ENCODE measurements around the gene METTL23. TPM values are rescaled to one million over a fixed set of nuclear protein-coding genes. Genes with fewer than 3 reads are reported as not detected.

Gene METTL23
- total RNA-seq, 3 donors from 2014 or later (not counting 1 experiment from before 2014, with no cell fraction given) = 31.9 to 57.7 (median 34.2) TPM

- Mint-ChIP-seq H3K4me1 (peaks cover 0 to 8% of the 10 kb centered on the region in 2 donors), H3K9me3 (no peaks in the 10 kb centered on the region), H3K36me3 (no peaks in the 10 kb centered on the region), H3K4me3 (no peak overlapping the region), H3K27me3 (ENCODE audit: low read depth in 2 of 2) (no peaks in the 10 kb centered on the region), H3K27ac (no peak overlapping the region)
- intact Hi-C loops (cut with micrococcal nuclease) = no loop called here
- peaks cover 10% of the 10 kb centered on the region for H3K36me3 ChIP-seq (ENCODE audit: control insufficient read depth, insufficient read depth, low read length)
- H3K9me3 ChIP-seq (ENCODE audit: control insufficient read depth, insufficient read depth, low read length) = no peaks in the 10 kb centered on the region
- H3K27ac ChIP-seq (ENCODE audit: low read length) = no peak overlapping the region
- H3K4me1 ChIP-seq (ENCODE audit: control insufficient read depth, insufficient read depth, low read length) = peaks cover 11% of the 10 kb centered on the region
- no peak for TF ChIP-seq CTCF (IDR thresholded peaks at IDR 0.05)
- WGBS (ENCODE audit: insufficient coverage) = 97% methylated on average over 5 of the region's 5 CpGs
- no peak for ATAC-seq
- no peak overlapping the region for H3K4me3 ChIP-seq (ENCODE audit: low read length)
- no peaks in the 10 kb centered on the region for H3K27me3 ChIP-seq (ENCODE audit: control insufficient read depth, insufficient read depth, low read length)
- DNase-seq = no peak
Observed at GRCh38 chr17:76757256-76757655, 30.6 kb downstream of the METTL23 start.

- Mint-ChIP-seq H3K4me1 (peaks cover 0 to 3% of the 10 kb centered on the region in 2 donors), H3K4me3 (no peak overlapping the region), H3K36me3 (no peaks in the 10 kb centered on the region), H3K9me3 (no peaks in the 10 kb centered on the region), H3K27ac (no peak overlapping the region), H3K27me3 (ENCODE audit: low read depth in 2 of 2) (no peaks in the 10 kb centered on the region)
- intact Hi-C loops (cut with micrococcal nuclease) = no loop called here
- 100% methylated on average over 2 of the region's 3 CpGs for WGBS (ENCODE audit: insufficient coverage)
- DNase-seq (no peak), ATAC-seq (no peak)
- no peak overlapping the region for H3K27ac ChIP-seq (ENCODE audit: low read length)
- peaks cover 10% of the 10 kb centered on the region for H3K36me3 ChIP-seq (ENCODE audit: control insufficient read depth, insufficient read depth, low read length)
- no peaks in the 10 kb centered on the region for H3K9me3 ChIP-seq (ENCODE audit: control insufficient read depth, insufficient read depth, low read length)
- no peak for TF ChIP-seq CTCF (IDR thresholded peaks at IDR 0.05)
- peaks cover 2% of the 10 kb centered on the region for H3K4me1 ChIP-seq (ENCODE audit: control insufficient read depth, insufficient read depth, low read length)
- no peak overlapping the region for H3K4me3 ChIP-seq (ENCODE audit: low read length)
- no peaks in the 10 kb centered on the region for H3K27me3 ChIP-seq (ENCODE audit: control insufficient read depth, insufficient read depth, low read length)
Observed at GRCh38 chr17:76758570-76758969, 31.9 kb downstream of the METTL23 start.

GRCh38 chr17:76772842-76773525 is 46.3 kb downstream of the METTL23 start:
- ATAC-seq (peak; percentile 88 to 92 (median 92)), DNase-seq (peak in 1 of 2 donors; percentile 84)
- Histone ChIP-seq H3K27me3 (ENCODE audit: control insufficient read depth, insufficient read depth, low read length) (no peaks in the 10 kb centered on the region), H3K27ac (ENCODE audit: low read length) (peak overlapping the region; percentile 49), H3K9me3 (ENCODE audit: control insufficient read depth, insufficient read depth, low read length) (no peaks in the 10 kb centered on the region), H3K36me3 (ENCODE audit: control insufficient read depth, insufficient read depth, low read length) (peaks cover 36% of the 10 kb centered on the region), H3K4me1 (ENCODE audit: control insufficient read depth, insufficient read depth, low read length) (peaks cover 16% of the 10 kb centered on the region), H3K4me3 (ENCODE audit: low read length) (no peak overlapping the region)
- peak overlapping the region; percentile 64 to 73 for H3K27ac Mint-ChIP-seq
- H3K9me3 Mint-ChIP-seq = no peaks in the 10 kb centered on the region
- no peak for TF ChIP-seq CTCF (IDR thresholded peaks at IDR 0.05)
- 82% methylated on average over 6 of the region's 6 CpGs for WGBS (ENCODE audit: insufficient coverage)
- intact Hi-C loops (cut with micrococcal nuclease) = no loop called here
- H3K36me3 Mint-ChIP-seq = peaks cover 8% of the 10 kb centered on the region
- peaks cover 10 to 15% of the 10 kb centered on the region in 2 donors for H3K4me1 Mint-ChIP-seq
- no peaks in the 10 kb centered on the region for H3K27me3 Mint-ChIP-seq (ENCODE audit: low read depth in 2 of 2)
- H3K4me3 Mint-ChIP-seq = peak overlapping the region; percentile 59

All from natural killer cell (primary cell).